SK-N-MC (cell line): ENCODE measurements around the gene USP46.

Experiments
- EZH2 ChIP-seq: fragments of 200-600 bp; sonication (generic); IDR thresholded peaks from one replicate; pipeline ENCODE4 v1.6.1; 2017; ENCODE audit warnings: antibody characterized with exemption
- FOXP2 ChIP-seq: optimal IDR thresholded peaks from 2 replicates; pipeline ENCODE3; 2011; ENCODE audit warnings: mild to moderate bottlenecking, moderate library complexity; ENCODE audit not compliant: insufficient read depth; ENCODE audit errors: extremely low read length, control extremely low read depth
- POLR2AphosphoS5 ChIP-seq: IDR thresholded peaks from 2 replicates; pipeline ENCODE4 v1.6.1; 2012; ENCODE audit warnings: mild to moderate bottlenecking, low read depth, low read length, borderline replicate concordance

DNA sequence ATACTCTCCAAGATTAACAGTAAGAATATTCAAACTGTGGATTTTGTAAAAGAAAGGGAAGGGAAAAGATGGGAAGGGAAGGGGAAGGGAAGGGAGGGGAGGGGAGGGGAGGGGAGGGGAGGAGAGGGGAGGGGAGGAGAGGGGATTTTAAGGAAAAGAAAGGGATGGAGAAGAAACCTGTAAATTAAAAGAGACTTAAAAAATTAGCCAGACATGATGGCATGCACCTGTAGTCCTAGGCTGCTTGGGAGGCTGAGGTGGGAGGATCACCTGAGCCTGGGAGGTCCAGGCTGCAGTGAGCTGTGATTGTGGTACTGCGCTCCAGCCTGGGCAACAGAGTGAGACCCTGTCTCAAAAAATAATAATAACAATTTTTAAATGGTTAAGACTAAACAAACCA, 83.7 kb downstream of the USP46 start:
- no peak for TF ChIP-seq EZH2
- no peak for TF ChIP-seq POLR2AphosphoS5
- TF ChIP-seq FOXP2: no peak
